Measurements from ENCODE around the gene CREM.

Gene CREM

GRCh38 chr10:35218339-35218955 lies 91.8 kb downstream of the CREM start:
- no peak for TF ChIP-seq MYC (IDR thresholded peaks at IDR 0.05; ENCODE audit: low read depth, low read length)
- TF ChIP-seq CTCF (IDR thresholded peaks at IDR 0.05; ENCODE audit: low read depth, low read length), result peak; percentile 54

GRCh38 chr10:35219292-35219691 lies 92.6 kb downstream of the CREM start:
- TF ChIP-seq POLR2A (IDR thresholded peaks at IDR 0.05; ENCODE audit: extremely low read depth, insufficient read length) (no peak), CTCF (IDR thresholded peaks at IDR 0.05; ENCODE audit: low read depth, low read length) (no peak), MAX (IDR thresholded peaks at IDR 0.05; ENCODE audit: low read depth, low read length) (no peak)
- DNase-seq (ENCODE audit: low read depth), result no peak
- H3K4me3 ChIP-seq (ENCODE audit: low read depth, low read length), result no peak overlapping the region

More at GRCh38 chr10:35218339-35218955, 91.8 kb downstream of the CREM start:
- peak; percentile 83 for DNase-seq (ENCODE audit: low read depth)
- no peak overlapping the region for H3K4me3 ChIP-seq (ENCODE audit: low read depth, low read length)

GRCh38 chr10:35219891-35220890 lies 93.5 kb downstream of the CREM start:
- DNase-seq (ENCODE audit: low read depth), result no peak
- no peak overlapping the region for H3K4me3 ChIP-seq (ENCODE audit: low read depth, low read length)
- no peak for TF ChIP-seq POLR2A (IDR thresholded peaks at IDR 0.05; ENCODE audit: extremely low read depth, insufficient read length)

GRCh38 chr10:35223016-35223415 lies 96.4 kb downstream of the CREM start:
- no peak overlapping the region for H3K4me3 ChIP-seq (ENCODE audit: low read depth, low read length)
- TF ChIP-seq MYC (IDR thresholded peaks at IDR 0.05; ENCODE audit: low read depth, low read length) (no peak), MAX (IDR thresholded peaks at IDR 0.05; ENCODE audit: low read depth, low read length) (no peak), POLR2A (IDR thresholded peaks at IDR 0.05; ENCODE audit: extremely low read depth, insufficient read length) (no peak), CTCF (IDR thresholded peaks at IDR 0.05; ENCODE audit: low read depth, low read length) (no peak)
- no peak for DNase-seq (ENCODE audit: low read depth)

- H3K4me3 ChIP-seq (ENCODE audit: low read depth, low read length), result no peak overlapping the region
- no peak for DNase-seq (ENCODE audit: low read depth)
- no peak for TF ChIP-seq MAX (IDR thresholded peaks at IDR 0.05; ENCODE audit: low read depth, low read length)
- TF ChIP-seq MYC (IDR thresholded peaks at IDR 0.05; ENCODE audit: low read depth, low read length), result no peak
- TF ChIP-seq CTCF (IDR thresholded peaks at IDR 0.05; ENCODE audit: low read depth, low read length), result no peak
- no peak for TF ChIP-seq POLR2A (IDR thresholded peaks at IDR 0.05; ENCODE audit: extremely low read depth, insufficient read length)
Measured at GRCh38 chr10:35224045-35224740, 97.5 kb downstream of the CREM start.

- TF ChIP-seq CTCF (IDR thresholded peaks at IDR 0.05; ENCODE audit: low read depth, low read length) (no peak), MYC (IDR thresholded peaks at IDR 0.05; ENCODE audit: low read depth, low read length) (no peak), POLR2A (IDR thresholded peaks at IDR 0.05; ENCODE audit: extremely low read depth, insufficient read length) (no peak), MAX (IDR thresholded peaks at IDR 0.05; ENCODE audit: low read depth, low read length) (no peak)
- H3K4me3 ChIP-seq (ENCODE audit: low read depth, low read length), result no peak overlapping the region
- no peak for DNase-seq (ENCODE audit: low read depth)
Measured at GRCh38 chr10:35225204-35225603, 98.6 kb downstream of the CREM start.

Data from NB4 (cell line).